Embryonic facial prominence (tissue), 1 donor: ENCODE results near the gene NBPF1.
"Not testable (repeated sequence)": the region's sequence is repeated elsewhere in the genome, so short reads cannot be mapped to it uniquely, and the experiment has no call there.

Experiments
- DNase-seq: peaks from one replicate; pipeline ENCODE4 v3.0.0-alpha.2; 2016; ENCODE audit errors: extremely low spot score

Gene NBPF1

DNA sequence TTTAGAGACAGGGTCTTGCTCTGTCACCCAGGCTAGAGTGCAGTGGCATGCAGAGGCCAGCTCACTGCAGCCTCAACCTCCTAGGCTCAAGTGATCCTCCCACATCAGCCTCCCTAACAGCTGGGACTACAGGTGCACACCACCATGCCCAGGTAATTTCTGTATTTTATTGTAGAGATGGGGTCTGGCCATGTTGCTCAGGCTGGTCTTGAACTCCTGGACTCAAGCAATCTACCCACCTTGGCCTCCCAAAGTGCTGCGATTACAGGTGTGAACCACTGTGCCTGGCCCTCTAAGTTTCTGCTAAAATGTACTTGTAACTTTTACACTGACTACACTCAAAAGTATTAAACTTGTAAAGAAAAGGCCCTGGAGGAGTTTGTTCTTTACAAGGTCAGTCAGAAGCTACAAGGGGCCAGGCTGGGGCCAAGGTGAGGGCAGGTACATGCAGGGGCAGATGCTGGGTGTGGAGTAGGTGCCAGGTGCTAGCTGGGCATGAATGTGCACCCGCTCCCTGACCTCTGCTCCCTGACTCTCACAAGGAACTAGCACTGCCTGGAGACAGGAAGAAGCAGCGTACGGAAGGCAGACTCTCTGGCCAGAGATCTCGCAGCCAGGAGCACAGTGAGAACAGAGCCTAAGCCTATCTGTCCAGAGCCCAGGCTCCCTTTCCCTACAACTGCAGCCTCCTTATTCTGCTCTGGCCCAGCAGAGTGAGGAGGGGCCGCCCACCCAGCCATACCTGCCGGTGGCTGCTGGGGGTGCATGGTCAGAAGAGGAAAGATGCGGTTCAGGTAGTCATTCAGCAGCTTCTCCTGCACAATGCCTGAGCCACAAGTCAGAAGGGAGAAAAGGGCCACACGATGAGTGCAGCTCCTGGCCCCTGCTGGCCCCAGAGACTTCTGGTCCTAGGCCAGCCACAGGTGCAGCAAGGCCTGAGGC, 28.9 kb upstream of the NBPF1 start:
- not testable (repeated sequence) for DNase-seq

- DNase-seq: not testable (repeated sequence)
These were observed 28.0 kb upstream of the NBPF1 start for GRCh38 chr1:16641159-16641975.

DNA sequence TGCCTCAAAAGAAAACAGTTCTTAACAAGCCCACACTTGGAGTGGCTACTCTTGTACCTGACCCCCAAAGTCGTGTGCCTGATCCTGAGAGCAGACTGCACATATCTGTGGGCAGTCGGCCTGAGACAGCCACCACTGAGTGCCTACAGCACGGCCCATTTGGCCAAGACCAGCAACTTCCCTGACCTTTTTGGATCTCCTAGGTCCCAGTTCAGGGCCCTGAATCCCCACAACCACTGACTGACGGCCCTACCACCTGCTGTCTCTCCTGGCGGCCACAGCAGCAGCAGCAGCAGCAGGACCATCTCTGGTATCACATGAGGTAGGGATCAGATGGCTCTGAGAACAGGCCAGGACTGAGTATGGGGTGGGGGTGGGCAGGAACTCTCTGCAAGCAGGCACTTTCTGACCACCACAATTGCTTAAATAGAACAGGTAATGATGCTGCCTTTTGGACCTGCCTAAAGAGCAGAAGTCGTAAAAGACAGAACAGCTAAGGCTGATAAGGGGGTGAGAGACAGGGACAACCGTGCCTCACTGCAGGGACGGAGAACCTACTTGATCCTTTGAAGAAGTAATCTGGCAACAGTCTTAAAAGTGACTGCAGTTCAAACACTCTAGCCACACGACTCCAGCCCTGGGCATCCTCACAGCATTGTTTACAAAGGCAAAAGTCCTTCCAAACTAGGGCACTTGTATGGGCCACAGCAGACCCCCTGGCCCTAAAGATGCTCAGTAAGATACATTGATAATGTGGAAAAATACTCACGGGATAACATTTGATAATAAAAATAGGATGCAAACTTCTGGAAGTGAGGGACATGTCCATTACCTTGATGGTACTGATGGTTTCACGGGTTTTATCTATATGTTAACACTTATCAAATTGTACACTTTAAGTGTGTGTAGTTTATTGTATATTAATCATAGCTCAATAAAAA, 26.0 kb upstream of the NBPF1 start:
- not testable (repeated sequence) for DNase-seq

GRCh38 chr1:16637941-16638778, 24.8 kb upstream of the NBPF1 start:
- DNase-seq: not testable (repeated sequence)

GRCh38 chr1:16636551-16637195, 23.3 kb upstream of the NBPF1 start:
- DNase-seq: not testable (repeated sequence)

DNA sequence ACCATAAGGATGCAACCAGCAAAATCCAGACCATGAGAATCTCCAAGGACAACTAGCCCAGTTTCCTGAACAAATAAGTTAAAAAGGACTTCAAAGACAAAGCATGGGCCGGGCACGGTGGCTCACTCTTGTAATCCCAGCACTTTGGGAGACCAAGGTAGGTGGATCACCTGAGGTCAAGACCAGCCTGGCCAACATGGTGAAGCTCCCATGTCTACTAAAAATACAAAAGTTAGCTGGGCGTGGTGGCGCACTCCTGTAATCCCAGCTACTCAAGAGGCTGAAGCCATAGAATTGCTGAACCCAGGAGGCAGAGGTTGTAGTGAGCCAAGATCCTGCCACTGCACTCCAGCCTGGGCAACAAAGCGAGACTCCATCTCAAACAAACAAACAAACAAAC, 22.6 kb upstream of the NBPF1 start:
- not testable (repeated sequence) for DNase-seq

DNA sequence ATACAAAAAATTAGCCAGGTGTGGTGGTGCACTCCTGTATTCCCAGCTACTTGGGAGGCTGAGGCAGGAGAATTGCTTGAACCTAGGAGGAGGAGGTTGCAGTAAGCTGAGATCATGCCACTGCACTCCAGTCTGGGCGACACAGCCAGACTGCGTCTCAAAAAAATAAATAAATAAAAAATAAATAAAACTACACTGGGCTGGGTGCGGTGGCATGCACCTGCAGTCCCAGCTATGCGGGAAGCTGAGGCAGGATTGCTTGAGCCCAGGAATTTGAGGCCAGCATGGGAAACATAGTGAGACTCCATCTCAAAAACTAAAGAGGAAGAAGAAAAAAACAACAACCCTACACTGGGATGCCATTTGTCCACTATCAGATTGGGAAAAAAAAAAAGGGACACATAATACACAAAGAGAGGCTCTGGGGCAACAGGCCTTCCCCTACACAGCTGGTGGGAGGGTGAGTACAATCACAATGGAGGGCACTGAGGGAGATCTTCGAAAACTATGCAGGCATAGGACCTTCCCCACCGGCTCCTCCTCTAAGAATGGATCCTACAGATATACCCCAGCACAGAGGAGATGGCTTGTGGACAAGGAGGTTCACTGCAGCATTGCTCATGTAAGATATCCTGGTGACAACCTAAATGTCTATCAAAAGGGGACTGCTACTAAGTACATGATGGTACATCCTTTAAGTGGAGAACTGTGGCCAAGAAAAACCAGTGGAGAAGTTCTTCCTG, 20.3 kb upstream of the NBPF1 start:
- DNase-seq: not testable (repeated sequence)

- DNase-seq: not testable (repeated sequence)
These were observed 18.9 kb upstream of the NBPF1 start for GRCh38 chr1:16632044-16632850.

DNA sequence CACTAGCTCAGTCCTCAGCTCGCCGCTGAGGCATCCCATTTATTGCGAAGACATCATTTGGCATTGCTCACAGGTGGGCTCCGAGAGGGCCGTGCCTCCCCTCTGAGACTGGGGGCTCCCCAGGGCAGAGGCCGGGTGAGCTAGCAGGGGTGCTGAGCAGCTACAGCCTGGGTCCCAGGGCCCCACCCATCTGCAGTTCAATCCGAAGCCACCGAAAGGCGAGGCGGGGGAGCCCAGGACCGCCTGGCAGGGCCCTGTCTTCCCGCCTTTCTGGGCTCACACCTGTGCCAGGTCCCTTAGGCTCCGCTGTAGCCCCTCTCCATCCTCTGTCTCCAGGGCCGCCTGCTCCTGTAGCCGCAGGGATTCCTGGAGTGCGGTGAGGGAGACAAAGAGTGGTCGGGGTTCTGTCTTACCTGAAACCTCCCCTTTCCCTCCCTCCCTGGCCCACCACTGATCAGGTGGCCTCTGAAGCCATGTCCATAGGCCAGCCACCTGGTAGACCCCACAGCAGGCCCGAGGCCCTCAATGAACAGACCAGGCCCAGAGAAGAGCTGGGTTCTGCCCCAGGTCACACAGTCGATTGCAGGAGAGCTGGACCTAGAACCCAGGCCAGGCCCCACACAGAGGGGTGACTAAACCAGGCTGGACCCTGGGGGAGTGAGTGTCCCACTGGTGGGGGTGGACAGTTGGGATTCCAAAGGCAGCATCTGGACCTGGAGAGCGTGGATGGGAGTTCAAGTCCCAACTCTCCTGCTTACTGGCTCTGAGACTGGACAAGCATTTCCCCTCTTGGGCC, 18.1 kb upstream of the NBPF1 start:
- no peak for DNase-seq

GRCh38 chr1:16630661-16631247, 17.4 kb upstream of the NBPF1 start:
- no peak for DNase-seq

DNA sequence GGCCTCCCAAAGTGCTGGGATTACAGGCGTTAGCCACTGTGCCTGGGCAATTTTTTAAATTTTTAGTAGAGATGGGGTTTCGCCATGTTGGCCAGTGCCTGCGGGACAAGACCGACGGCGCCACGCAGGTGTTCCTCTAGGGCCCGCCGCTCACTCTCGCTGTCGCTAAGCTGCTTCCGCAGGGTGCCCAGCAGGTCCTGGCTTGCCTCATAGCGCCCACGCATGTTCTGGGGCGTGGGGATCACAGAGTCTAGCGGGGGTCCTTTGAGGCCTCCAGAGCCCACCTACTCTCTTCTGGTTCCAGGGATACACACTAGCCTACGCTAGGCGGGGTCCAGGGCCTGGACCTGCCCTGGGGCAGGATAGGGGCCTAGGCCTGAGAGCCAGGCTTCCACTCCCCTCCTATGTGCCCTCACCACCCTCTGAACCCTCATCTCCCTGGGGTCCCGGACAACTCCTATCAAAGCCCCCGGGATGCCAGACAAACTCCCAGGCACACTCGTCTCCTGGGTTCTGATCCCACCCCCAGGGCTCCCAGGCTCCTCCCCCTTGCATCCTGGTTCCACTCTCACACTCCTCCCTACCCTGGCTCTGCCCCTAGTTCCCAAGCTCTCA, 16.7 kb upstream of the NBPF1 start:
- not testable (repeated sequence) for DNase-seq

- no peak for DNase-seq
These were observed 15.2 kb upstream of the NBPF1 start for GRCh38 chr1:16628361-16629111.

GRCh38 chr1:16626409-16626983, 13.1 kb upstream of the NBPF1 start:
- not testable (repeated sequence) for DNase-seq

DNA sequence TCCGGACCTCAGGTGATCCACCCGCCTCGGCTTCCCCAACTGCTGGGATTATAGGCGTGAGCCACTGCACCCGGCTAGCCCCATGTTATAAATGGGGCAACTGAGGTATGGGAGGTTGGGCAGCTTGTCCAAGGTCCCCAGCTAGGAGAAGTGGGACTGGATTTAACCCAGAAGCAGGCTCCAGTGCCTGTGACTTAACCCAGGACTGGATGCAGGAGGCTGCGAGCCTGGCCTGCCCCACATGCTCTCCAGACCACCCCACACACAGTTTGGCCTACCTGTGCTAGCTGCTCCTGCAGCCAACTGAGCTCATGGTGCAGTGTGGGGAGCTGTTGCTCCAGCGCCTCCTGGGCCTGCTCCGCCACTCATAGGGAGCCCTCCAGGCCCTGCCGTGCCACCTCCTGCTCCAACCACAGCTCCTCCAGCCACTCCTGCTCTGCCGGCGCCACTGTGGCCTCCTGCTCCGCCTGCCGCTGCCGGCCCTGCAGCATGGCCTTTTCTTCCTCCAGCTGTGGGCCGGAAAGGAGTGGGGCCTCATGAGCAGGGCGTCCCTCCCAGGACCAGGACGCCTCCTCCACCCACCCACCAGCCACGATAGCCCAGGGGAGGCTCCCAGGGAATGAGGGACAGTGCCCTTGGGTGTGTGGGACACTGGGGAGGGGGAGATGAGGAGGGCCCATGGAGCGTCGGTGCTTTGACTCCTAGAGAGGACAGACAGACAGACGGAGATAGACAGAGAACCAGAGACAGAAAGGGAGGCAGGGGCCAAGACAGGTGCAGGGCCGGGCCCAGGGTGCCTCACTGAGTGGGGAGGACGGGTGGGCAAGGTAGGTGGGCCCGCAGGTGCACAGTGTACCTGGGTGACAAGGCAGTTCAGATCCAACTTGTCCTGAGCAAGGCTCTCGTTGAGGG, 12.4 kb upstream of the NBPF1 start:
- DNase-seq: no peak
